ENCODE measurements around the gene KCNQ2. TPM values are rescaled to one million over a fixed set of nuclear protein-coding genes. Genes with fewer than 3 reads are reported as not detected.
A peak's percentile ranks its signal among the peaks of the same experiment; 100 is the strongest.
"Not testable (repeated sequence)": the region's sequence is repeated elsewhere in the genome, so short reads cannot be mapped to it uniquely, and the experiment has no call there.

The KCNQ2 gene
- total and polyA plus RNA-seq, 10 of the 15 experiments (the other 5 are each of a cell fraction or from before 2014, with no cell fraction given), result 0.06 to 0.49 (median 0.26) TPM; not detected in 7

DNA sequence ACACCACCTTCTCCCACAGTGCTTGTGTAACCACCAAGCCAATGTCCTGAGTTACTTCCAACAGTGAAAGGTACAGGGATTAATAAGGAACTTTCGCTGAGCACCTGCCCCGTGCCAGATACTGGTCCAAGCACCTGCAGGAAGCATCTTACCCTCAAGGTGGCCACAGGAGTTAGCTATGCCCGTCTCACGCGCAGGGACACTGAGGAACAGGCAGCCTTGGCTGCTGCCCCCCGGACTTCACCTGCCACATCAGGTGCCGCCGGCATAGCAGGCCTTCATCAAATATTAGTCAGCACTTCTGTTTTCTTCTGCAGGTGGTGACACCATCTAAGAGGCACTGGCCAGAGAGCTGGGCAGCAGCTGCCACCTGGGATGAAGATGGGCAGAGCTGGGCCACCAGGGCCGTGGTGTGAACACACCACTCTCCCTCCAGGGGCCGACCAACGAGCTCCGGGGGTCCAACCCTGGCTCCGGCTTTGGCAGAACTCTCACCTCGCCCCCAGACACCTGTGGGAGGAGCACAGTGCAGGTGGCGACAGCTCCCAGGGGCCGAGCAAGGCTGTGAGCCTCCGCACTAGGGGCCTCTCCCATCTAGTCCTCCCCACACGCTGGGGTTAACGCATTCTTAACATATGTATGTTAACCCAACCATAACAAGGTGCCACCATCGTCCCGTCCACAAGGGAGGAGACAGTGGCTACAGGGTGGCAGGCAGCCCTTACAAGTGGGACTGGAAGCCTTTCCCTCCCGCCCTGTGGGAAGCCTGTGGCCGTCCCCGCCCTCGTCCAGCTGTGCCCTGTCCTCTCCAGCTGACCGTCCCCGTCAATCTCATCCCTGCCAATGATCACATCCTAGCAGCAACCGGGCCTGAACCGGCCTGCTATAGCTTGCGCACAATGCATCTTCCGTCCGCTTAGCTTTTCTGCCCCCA, 45.2 kb upstream of the KCNQ2 start (continued):
- no peak for TF ChIP-seq MXI1 (IDR thresholded peaks at IDR 0.05; ENCODE audit: low read depth, low read length)
- TF ChIP-seq KDM1A (IDR thresholded peaks at IDR 0.05; ENCODE audit: borderline replicate concordance), result no peak

DNA sequence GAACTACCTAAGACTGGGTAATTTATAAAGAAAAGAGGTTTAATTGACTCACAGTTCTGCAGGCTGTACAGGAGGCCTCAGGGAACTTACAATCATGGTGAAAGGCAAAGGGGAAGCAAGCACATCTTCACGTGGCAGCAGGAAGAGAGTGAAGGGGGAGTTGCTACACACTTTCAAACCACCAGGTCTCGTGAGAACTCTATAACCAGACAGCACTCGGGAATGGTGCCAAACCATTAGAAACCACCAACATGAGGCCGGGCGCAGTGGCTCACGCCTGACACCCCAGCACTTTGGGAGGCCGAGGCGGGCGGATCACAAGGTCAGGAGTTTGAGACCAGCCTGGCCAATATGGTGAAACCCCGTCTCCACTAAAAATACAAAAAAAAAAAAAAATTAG, 42.1 kb upstream of the KCNQ2 start:
- RAD21 ChIA-PET (ENCODE audit: unreplicated experiment); FAIRE-seq; DNase-seq (ENCODE audit: low read depth, low spot score); ATAC-seq; H3K9ac ChIP-seq (ENCODE audit: control insufficient read depth, insufficient read depth, low read length); BruUV-seq (replicated peaks); H3K27ac ChIP-seq (ENCODE audit: control insufficient read depth, insufficient read depth); H3K79me2 ChIP-seq (ENCODE audit: control insufficient read depth, insufficient read depth, low read length); CTCF ChIA-PET; intact Hi-C loops (cut with micrococcal nuclease; ENCODE audit: unreplicated experiment); H3K27me3 ChIP-seq (replicated peaks in 1 of 2; ENCODE audit: control insufficient read depth in 2 of 2, insufficient read depth in 2 of 2, low read length in 1 of 2); H3K9me3 ChIP-seq (replicated peaks; ENCODE audit: control insufficient read depth, insufficient read depth, low read length); H3K36me3 ChIP-seq (ENCODE audit: control insufficient read depth in 2 of 2, insufficient read depth in 2 of 2, low read length in 1 of 2); H2AFZ ChIP-seq (ENCODE audit: control insufficient read depth, low read depth, low read length); POLR2A ChIA-PET; H3K4me3 ChIP-seq; in situ Hi-C loops (cut with MboI); H4K20me1 ChIP-seq (ENCODE audit: control insufficient read depth, insufficient read depth); SMC1A ChIA-PET (ENCODE audit: uncharacterized antibody, unreplicated experiment); H3K4me2 ChIP-seq (ENCODE audit: control insufficient read depth, insufficient read depth); H3K4me1 ChIP-seq (ENCODE audit: control insufficient read depth, insufficient read depth, low read length): not testable (repeated sequence)
- WGBS (ENCODE audit: insufficient coverage, insufficient replicate concordance, low lambda C conversion rate, missing lambda C conversion rate), result 36% methylated on average over 9 of the region's 10 CpGs
- TF ChIP-seq BHLHE40 (IDR thresholded peaks at IDR 0.05; ENCODE audit: borderline replicate concordance in 1 of 2, low read depth in 2 of 2, low read length in 1 of 2), result peak in 1 of 2 experiments; percentile 63; a peak in 2 of 4 replicates

DNA sequence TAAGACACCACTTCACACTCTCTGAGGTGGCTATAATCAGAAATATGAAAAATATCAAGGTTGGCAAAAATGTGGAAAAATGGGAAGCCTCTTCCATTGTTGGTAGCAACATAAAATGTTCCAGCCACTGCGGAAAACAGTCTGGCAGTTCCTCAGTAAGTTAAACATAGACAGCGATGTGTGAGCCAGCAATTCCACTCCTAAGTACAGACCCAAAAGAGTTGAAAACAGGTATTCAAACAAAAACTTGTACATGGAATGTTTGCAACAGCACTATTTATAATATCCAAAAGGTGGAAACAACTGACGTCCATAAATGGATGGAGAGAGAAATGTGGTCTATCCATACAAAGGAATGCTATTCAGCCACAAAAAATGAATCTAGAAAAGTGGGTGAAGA, 40.8 kb upstream of the KCNQ2 start:
- ATAC-seq (no peak), DNase-seq (ENCODE audit: low read depth, low spot score) (no peak), FAIRE-seq (no peak)
- Histone ChIP-seq H3K79me2 (ENCODE audit: control insufficient read depth, insufficient read depth, low read length) (no peaks in the 10 kb centered on the region), H3K4me1 (ENCODE audit: control insufficient read depth, insufficient read depth, low read length) (no peaks in the 10 kb centered on the region), H3K4me2 (ENCODE audit: control insufficient read depth, insufficient read depth) (no peak overlapping the region), H3K9ac (ENCODE audit: control insufficient read depth, insufficient read depth, low read length) (no peak overlapping the region), H3K27ac (ENCODE audit: control insufficient read depth, insufficient read depth) (no peak overlapping the region), H3K36me3 (ENCODE audit: control insufficient read depth in 2 of 2, insufficient read depth in 2 of 2, low read length in 1 of 2) (no peaks in the 10 kb centered on the region), H4K20me1 (ENCODE audit: control insufficient read depth, insufficient read depth) (no peaks in the 10 kb centered on the region), H3K4me3 (no peak overlapping the region), H2AFZ (ENCODE audit: control insufficient read depth, low read depth, low read length) (no peak overlapping the region), H3K27me3 (replicated peaks in 1 of 2; ENCODE audit: control insufficient read depth in 2 of 2, insufficient read depth in 2 of 2, low read length in 1 of 2) (no peaks in the 10 kb centered on the region; a peak in 1 of 4 replicates), H3K9me3 (replicated peaks; ENCODE audit: control insufficient read depth, insufficient read depth, low read length) (peaks cover 2% of the 10 kb centered on the region; the same call in 1 of the 3 replicates)
- CTCF ChIA-PET, result no interaction called here
- RAD21 ChIA-PET (ENCODE audit: unreplicated experiment), result no interaction called here
- intact Hi-C loops (cut with micrococcal nuclease; ENCODE audit: unreplicated experiment), result no loop called here
- in situ Hi-C loops (cut with MboI), result no loop called here
- SMC1A ChIA-PET (ENCODE audit: uncharacterized antibody, unreplicated experiment), result no interaction called here
- WGBS (ENCODE audit: insufficient coverage, insufficient replicate concordance, low lambda C conversion rate, missing lambda C conversion rate), result 92% methylated on average over 3 of the region's 3 CpGs
- POLR2A ChIA-PET, result no interaction called here
- BruUV-seq (replicated peaks), result no TSS peak
- TF ChIP-seq YBX1 (IDR thresholded peaks at IDR 0.05), result no peak
- no peak for TF ChIP-seq MEF2B (IDR thresholded peaks at IDR 0.05; ENCODE audit: partially characterized antibody, poor library complexity, severe bottlenecking)
- TF ChIP-seq RUNX3 (IDR thresholded peaks at IDR 0.05; ENCODE audit: low read length), result no peak
- TF ChIP-seq, protein P1, sequence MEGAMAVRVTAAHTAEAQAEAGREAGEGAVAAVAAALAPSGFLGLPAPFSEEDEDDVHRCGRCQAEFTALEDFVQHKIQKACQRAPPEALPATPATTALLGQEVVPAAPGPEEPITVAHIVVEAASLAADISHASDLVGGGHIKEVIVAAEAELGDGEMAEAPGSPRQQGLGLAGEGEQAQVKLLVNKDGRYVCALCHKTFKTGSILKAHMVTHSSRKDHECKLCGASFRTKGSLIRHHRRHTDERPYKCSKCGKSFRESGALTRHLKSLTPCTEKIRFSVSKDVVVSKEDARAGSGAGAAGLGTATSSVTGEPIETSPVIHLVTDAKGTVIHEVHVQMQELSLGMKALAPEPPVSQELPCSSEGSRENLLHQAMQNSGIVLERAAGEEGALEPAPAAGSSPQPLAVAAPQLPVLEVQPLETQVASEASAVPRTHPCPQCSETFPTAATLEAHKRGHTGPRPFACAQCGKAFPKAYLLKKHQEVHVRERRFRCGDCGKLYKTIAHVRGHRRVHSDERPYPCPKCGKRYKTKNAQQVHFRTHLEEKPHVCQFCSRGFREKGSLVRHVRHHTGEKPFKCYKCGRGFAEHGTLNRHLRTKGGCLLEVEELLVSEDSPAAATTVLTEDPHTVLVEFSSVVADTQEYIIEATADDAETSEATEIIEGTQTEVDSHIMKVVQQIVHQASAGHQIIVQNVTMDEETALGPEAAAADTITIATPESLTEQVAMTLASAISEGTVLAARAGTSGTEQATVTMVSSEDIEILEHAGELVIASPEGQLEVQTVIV (IDR thresholded peaks at IDR 0.05; ENCODE audit: borderline replicate concordance, partially characterized antibody), result no peak
